SIG-M5 treated with dmso at 0.1 percent for 504 hours (cell line): ENCODE results near the gene EPHB3.

Experiments used
- DNase-seq: peaks from one replicate; lab custom pipeline; 2025; ENCODE audit not compliant: unreplicated experiment; lab: John Stamatoyannopoulos, UW

Gene EPHB3

GRCh38 chr3:184578822-184579221 lies 17.2 kb downstream of the EPHB3 start:
- no peak for DNase-seq

GRCh38 chr3:184579513-184579912 lies 17.9 kb downstream of the EPHB3 start:
- DNase-seq: peak; percentile 34

- no peak for DNase-seq
These were observed 18.8 kb downstream of the EPHB3 start for GRCh38 chr3:184580376-184580775.

GRCh38 chr3:184581331-184581855 lies 19.8 kb downstream of the EPHB3 start:
- DNase-seq: no peak

GRCh38 chr3:184582646-184583577 lies 21.3 kb downstream of the EPHB3 start:
- no peak for DNase-seq

GRCh38 chr3:184583578-184584451 lies 22.2 kb downstream of the EPHB3 start:
- no peak for DNase-seq

GRCh38 chr3:184584464-184584891 lies 22.9 kb downstream of the EPHB3 start:
- DNase-seq: no peak

- DNase-seq: no peak
These were observed 24.0 kb downstream of the EPHB3 start for GRCh38 chr3:184585545-184585944.

GRCh38 chr3:184586851-184587250 lies 25.3 kb downstream of the EPHB3 start:
- DNase-seq: peak; percentile 72

GRCh38 chr3:184588776-184589175 lies 27.2 kb downstream of the EPHB3 start:
- DNase-seq: no peak

- DNase-seq: no peak
These were observed 29.2 kb downstream of the EPHB3 start for GRCh38 chr3:184590795-184591194.

- DNase-seq: no peak
These were observed 30.2 kb downstream of the EPHB3 start for GRCh38 chr3:184591789-184592188.

GRCh38 chr3:184592371-184593219 lies 31.0 kb downstream of the EPHB3 start:
- no peak for DNase-seq

GRCh38 chr3:184593220-184593927 lies 31.8 kb downstream of the EPHB3 start:
- DNase-seq: no peak

GRCh38 chr3:184593928-184594303 lies 32.3 kb downstream of the EPHB3 start:
- no peak for DNase-seq

GRCh38 chr3:184594371-184595001 lies 32.9 kb downstream of the EPHB3 start:
- no peak for DNase-seq

GRCh38 chr3:184595726-184596125 lies 34.1 kb downstream of the EPHB3 start:
- DNase-seq: no peak

GRCh38 chr3:184596233-184596632 lies 34.6 kb downstream of the EPHB3 start:
- no peak for DNase-seq

- no peak for DNase-seq
These were observed 35.4 kb downstream of the EPHB3 start for GRCh38 chr3:184596886-184597575.
